GM12878 (cell line): ENCODE results near the gene LUZP2.

Experiments used
- BCLAF1 ChIP-seq: fragments of 450-650 bp; IDR thresholded peaks from 2 replicates; pipeline ENCODE4 v1.6.1; 2017; ENCODE audit warnings: antibody characterized with exemption, mild to moderate bottlenecking, moderate library complexity
- BHLHE40 ChIP-seq, 2 experiments: fragments of 450-650 bp in 1 of 2; IDR thresholded peaks; 2 replicates each; pipeline ENCODE4 v1.6.1; 2011 to 2017; ENCODE audit warnings: low read depth in 2 of 2, borderline replicate concordance in 1 of 2, improper control_type of control experiment in 1 of 2, low read length in 1 of 2, mild to moderate bottlenecking in 1 of 2
- EP300 ChIP-seq, 2 experiments: fragments of 150-350 bp in 1 of 2; IDR thresholded peaks; 2 replicates each; pipeline ENCODE4 v1.6.1; 2011 to 2012; ENCODE audit warnings: low read depth in 2 of 2, low read length in 2 of 2, borderline replicate concordance in 1 of 2, improper control_type of control experiment in 1 of 2, inconsistent platforms in 1 of 2; ENCODE audit not compliant: control insufficient read depth in 1 of 2
- EZH2 ChIP-seq: IDR thresholded peaks from 2 replicates; pipeline ENCODE4 v1.6.1; 2012; ENCODE audit warnings: low read depth, mild to moderate bottlenecking, control low read depth, inconsistent platforms, low read length, borderline replicate concordance; ENCODE audit not compliant: control insufficient read depth
- HDAC2 ChIP-seq: fragments of 200-600 bp; sonication (generic); IDR thresholded peaks from 2 replicates; pipeline ENCODE4 v1.6.1; 2017
- POLR2A ChIP-seq: IDR thresholded peaks from 2 replicates; pipeline ENCODE4 v1.6.1; 2011; ENCODE audit warnings: low read depth, mild to moderate bottlenecking, low read length
- POLR2AphosphoS5 ChIP-seq: IDR thresholded peaks from 2 replicates; pipeline ENCODE4 v1.6.1; 2011; ENCODE audit warnings: mild to moderate bottlenecking, low read length, inconsistent platforms
- REST ChIP-seq: IDR thresholded peaks from 2 replicates; pipeline ENCODE4 v1.6.1; 2012; ENCODE audit warnings: mild to moderate bottlenecking, low read depth, low read length
- SUZ12 ChIP-seq: fragments of 200-600 bp; sonication (generic); IDR thresholded peaks from one replicate; pipeline ENCODE4 v1.6.1; 2018; ENCODE audit warnings: antibody characterized with exemption, mild to moderate bottlenecking; ENCODE audit not compliant: unreplicated experiment
- TAF1 ChIP-seq: IDR thresholded peaks from 2 replicates; pipeline ENCODE4 v1.6.1; 2011; ENCODE audit warnings: mild to moderate bottlenecking, low read depth, low read length, borderline replicate concordance
- USF1 ChIP-seq: IDR thresholded peaks from 2 replicates; pipeline ENCODE4 v1.6.1; 2011; ENCODE audit warnings: borderline replicate concordance, low read depth, mild to moderate bottlenecking, moderate library complexity, mixed read lengths, low read length; ENCODE audit not compliant: insufficient read depth; ENCODE audit errors: extremely low read length
- ZBTB11 ChIP-seq: fragments of 450-650 bp; formaldehyde crosslinking; IDR thresholded peaks from 2 replicates; pipeline ENCODE4 v1.5.0; 2022; ENCODE audit warnings: mild to moderate bottlenecking, missing genetic modification characterization
- ZBTB33 ChIP-seq: fragments of 450-650 bp; IDR thresholded peaks from 2 replicates; pipeline ENCODE4 v1.6.1; 2017; ENCODE audit warnings: mild to moderate bottlenecking
- TF ChIP-seq, protein P1 (sequence below), 3 experiments: IDR thresholded peaks in 2 of 3; conservative IDR thresholded peaks in 1 of 3; 2 replicates each; pipeline ENCODE4 v1.5.1; 2011; ENCODE audit warnings: low read depth in 3 of 3, low read length in 3 of 3, mild to moderate bottlenecking in 3 of 3, control low read depth in 2 of 3, moderate library complexity in 2 of 3, inconsistent platforms in 1 of 3, mixed read lengths in 1 of 3; ENCODE audit not compliant: control insufficient read depth in 2 of 3, insufficient read depth in 1 of 3; ENCODE audit errors: extremely low read depth in 1 of 3

GRCh38 chr11:25048632-25049031 is 551.8 kb downstream of the LUZP2 start:
- TF ChIP-seq BHLHE40 (IDR thresholded peaks at IDR 0.05; ENCODE audit: borderline replicate concordance in 1 of 2, low read depth in 2 of 2, low read length in 1 of 2): no peak
- TF ChIP-seq SUZ12: no peak
- no peak for TF ChIP-seq POLR2A
- no peak for TF ChIP-seq HDAC2
- no peak for TF ChIP-seq ZBTB33
- no peak for TF ChIP-seq POLR2AphosphoS5
- no peak for TF ChIP-seq BCLAF1
- no peak for TF ChIP-seq ZBTB11 (CRISPR knock-in tag)
- TF ChIP-seq EP300 (IDR thresholded peaks at IDR 0.05; ENCODE audit: borderline replicate concordance in 1 of 2, control insufficient read depth in 1 of 2, low read depth in 2 of 2, low read length in 2 of 2): no peak
- no peak for TF ChIP-seq REST
- no peak for TF ChIP-seq USF1
- no peak for TF ChIP-seq EZH2
- TF ChIP-seq TAF1: no peak
- TF ChIP-seq, protein P1, sequence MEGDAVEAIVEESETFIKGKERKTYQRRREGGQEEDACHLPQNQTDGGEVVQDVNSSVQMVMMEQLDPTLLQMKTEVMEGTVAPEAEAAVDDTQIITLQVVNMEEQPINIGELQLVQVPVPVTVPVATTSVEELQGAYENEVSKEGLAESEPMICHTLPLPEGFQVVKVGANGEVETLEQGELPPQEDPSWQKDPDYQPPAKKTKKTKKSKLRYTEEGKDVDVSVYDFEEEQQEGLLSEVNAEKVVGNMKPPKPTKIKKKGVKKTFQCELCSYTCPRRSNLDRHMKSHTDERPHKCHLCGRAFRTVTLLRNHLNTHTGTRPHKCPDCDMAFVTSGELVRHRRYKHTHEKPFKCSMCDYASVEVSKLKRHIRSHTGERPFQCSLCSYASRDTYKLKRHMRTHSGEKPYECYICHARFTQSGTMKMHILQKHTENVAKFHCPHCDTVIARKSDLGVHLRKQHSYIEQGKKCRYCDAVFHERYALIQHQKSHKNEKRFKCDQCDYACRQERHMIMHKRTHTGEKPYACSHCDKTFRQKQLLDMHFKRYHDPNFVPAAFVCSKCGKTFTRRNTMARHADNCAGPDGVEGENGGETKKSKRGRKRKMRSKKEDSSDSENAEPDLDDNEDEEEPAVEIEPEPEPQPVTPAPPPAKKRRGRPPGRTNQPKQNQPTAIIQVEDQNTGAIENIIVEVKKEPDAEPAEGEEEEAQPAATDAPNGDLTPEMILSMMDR (IDR thresholded peaks at IDR 0.05 in 2 of 3, conservative IDR thresholded peaks at IDR 0.05 in 1 of 3; ENCODE audit: control insufficient read depth in 2 of 3, extremely low read depth in 1 of 3, insufficient read depth in 1 of 3, low read depth in 3 of 3, low read length in 3 of 3): no peak
